Measurements from ENCODE around the gene ZFAND3. TPM values are rescaled to one million over a fixed set of nuclear protein-coding genes. Genes with fewer than 3 reads are reported as not detected.

The ZFAND3 gene
- total RNA-seq, 1 experiment from 2014 or later, result 47.2 TPM

DNA sequence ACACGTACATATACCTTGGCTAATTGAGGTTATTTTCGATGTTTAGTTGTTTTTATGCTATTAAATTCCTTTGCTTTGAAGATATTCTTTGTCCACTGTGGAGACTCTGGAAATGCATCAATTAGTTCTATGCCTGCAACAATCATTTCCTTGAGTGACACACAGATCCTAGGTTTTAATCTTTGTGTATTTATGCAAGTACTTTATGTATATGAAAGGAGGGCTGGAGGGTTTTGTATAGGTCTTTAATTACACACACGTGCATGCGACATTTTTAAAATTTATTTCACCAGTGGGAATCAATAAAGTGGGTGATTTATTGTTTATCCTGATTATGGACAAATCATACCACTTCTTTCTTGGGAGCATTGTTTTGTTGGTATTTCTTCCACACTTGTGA, 57.3 kb downstream of the ZFAND3 start (continued):
- TF ChIP-seq POLR2A (IDR thresholded peaks at IDR 0.05; ENCODE audit: borderline replicate concordance, extremely low read depth, insufficient read depth, insufficient read length), result no peak
- TF ChIP-seq JUND (IDR thresholded peaks at IDR 0.05), result no peak
- no peak for TF ChIP-seq POLR2AphosphoS5 (IDR thresholded peaks at IDR 0.05; ENCODE audit: low read depth, low read length)
- TF ChIP-seq SIN3A (IDR thresholded peaks at IDR 0.05; ENCODE audit: low read depth), result no peak
- TF ChIP-seq ZBTB33 (IDR thresholded peaks at IDR 0.05; ENCODE audit: extremely low read depth, insufficient replicate concordance, low read length), result no peak
- no peak for TF ChIP-seq CBX3 (IDR thresholded peaks at IDR 0.05; ENCODE audit: low read depth)

DNA sequence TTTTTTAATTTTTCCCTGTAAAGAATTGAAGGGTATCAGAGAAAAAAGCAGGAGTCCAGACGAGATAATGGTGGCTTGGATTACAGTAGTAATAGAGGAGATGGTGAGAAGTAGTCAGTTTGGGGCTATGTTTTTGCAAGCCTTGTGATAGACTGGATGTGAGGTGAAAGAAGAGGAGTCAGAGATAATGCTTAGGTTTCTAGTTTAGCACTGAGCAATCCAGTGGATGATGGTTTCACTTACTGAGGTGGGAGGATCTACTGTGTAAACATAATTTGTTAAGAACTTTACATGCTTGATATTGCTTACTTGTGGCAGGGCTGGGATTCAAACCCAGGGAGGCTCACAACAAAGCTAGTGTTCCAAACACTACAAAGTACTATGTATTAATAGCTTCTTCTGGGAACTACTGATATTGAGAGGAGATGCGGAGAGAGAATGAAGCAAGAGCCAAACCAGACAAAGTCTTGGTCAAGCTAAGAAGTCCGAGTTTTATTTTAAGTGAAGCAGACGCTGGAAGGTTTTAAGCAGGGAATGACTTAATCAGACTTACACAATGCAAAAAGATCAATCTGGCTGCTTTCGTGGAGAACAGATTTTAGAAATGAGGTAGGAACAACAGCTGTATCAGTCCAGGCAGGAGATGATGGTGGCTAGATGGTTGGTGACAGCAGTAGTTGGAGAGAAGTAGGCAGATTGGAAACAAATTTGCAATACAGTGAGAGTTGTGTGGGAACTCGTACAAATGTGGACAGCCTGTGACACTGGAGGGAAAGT, 58.0 kb downstream of the ZFAND3 start:
- H3K9me3 ChIP-seq (ENCODE audit: control insufficient read depth in 1 of 2, insufficient read depth in 1 of 2, low read depth in 1 of 2, low read length in 2 of 2), result no peaks in the 10 kb centered on the region
- H2AFZ ChIP-seq (ENCODE audit: low read depth, low read length, poor library complexity, severe bottlenecking), result no peak overlapping the region
- H3K9me2 ChIP-seq (ENCODE audit: insufficient read depth), result no peaks in the 10 kb centered on the region
- intact Hi-C loops (cut with micrococcal nuclease), result no loop called here
- H3K9ac ChIP-seq (ENCODE audit: low read length), result no peak overlapping the region
- no peaks in the 10 kb centered on the region for H3K36me3 ChIP-seq (ENCODE audit: control insufficient read depth in 1 of 2, insufficient read depth in 2 of 2, low read length in 2 of 2)
- no peak overlapping the region for H3K4me2 ChIP-seq (ENCODE audit: low read length)
- BruUV-seq (replicated peaks), result no TSS peak
- H3K4me1 ChIP-seq (ENCODE audit: control insufficient read depth in 1 of 2, insufficient read depth in 2 of 2, low read length in 2 of 2), result no peaks in the 10 kb centered on the region
- no peak for TF ChIP-seq FOSL1 (IDR thresholded peaks at IDR 0.05; ENCODE audit: low read depth)
- no peak for TF ChIP-seq JUND (IDR thresholded peaks at IDR 0.05)
- no peak for TF ChIP-seq EZH2 (IDR thresholded peaks at IDR 0.05)
- TF ChIP-seq ZFX (IDR thresholded peaks at IDR 0.05), result no peak
- TF ChIP-seq YY1 (IDR thresholded peaks at IDR 0.05; ENCODE audit: extremely low read depth, insufficient replicate concordance, low read depth, low read length), result no peak
- no peak for TF ChIP-seq TCF7L2 (IDR thresholded peaks at IDR 0.05; ENCODE audit: borderline replicate concordance, extremely low read depth, insufficient read depth, insufficient read length)
- peaks cover 88% of the 10 kb centered on the region for H3K79me2 ChIP-seq (ENCODE audit: insufficient read depth, low read length)
- ChIA-PET CTCF (no interaction called here), POLR2A (no interaction called here), RAD21 (ENCODE audit: low non-redundant PET in 1 of 2, low total read pairs in 2 of 2, uncharacterized antibody in 2 of 2, unreplicated experiment in 2 of 2) (no interaction called here)
- no peaks in the 10 kb centered on the region for H3K27me3 ChIP-seq (ENCODE audit: insufficient read depth, low read length)
- no peak for ATAC-seq
- H3K4me3 ChIP-seq (replicated peaks in 1 of 2; ENCODE audit: low read depth in 1 of 2, low read length in 2 of 2), result no peak overlapping the region
- no peak for DNase-seq (ENCODE audit: low read depth, low spot score)
- H4K20me1 ChIP-seq (ENCODE audit: insufficient read depth), result peaks cover 3% of the 10 kb centered on the region; the same call in 1 of the 2 replicates
- H3K27ac ChIP-seq (ENCODE audit: low read depth, low read length), result no peak overlapping the region
